HepG2 (cell line): ENCODE data around the gene HLA-B. TPM values are rescaled to one million over a fixed set of nuclear protein-coding genes. Genes with fewer than 3 reads are reported as not detected.
"Not testable (repeated sequence)": the region's sequence is repeated elsewhere in the genome, so short reads cannot be mapped to it uniquely, and the experiment has no call there.

Experiments
- ATAC-seq: fragments of 200-7000 bp; cut with Tn5 transposase; 3 replicates; pipeline ENCODE4 v1.9.1; 2020; ENCODE audit warnings: mild to moderate bottlenecking, moderate library complexity
- BruUV-seq: library from RNA; stranded (reverse); fragments of 400-500 nt; replicated peaks from 2 replicates; lab custom pipeline; 2021; lab: Mats Ljungman, UMichigan
- CTCF ChIA-PET: fragments of 300-600 bp; formaldehyde crosslinking; extraction: SDS; loops from one replicate; lab custom pipeline; 2021; ENCODE audit warnings: low total read pairs, inconsistent platforms, low intra/inter-chr PET ratio; lab: Yijun Ruan, JAX
- POLR2A ChIA-PET: fragments of 350-600 bp; sonication (Branson Sonifier 250); formaldehyde crosslinking; loops from one replicate; lab custom pipeline; 2020; ENCODE audit warnings: antibody characterized with exemption, inconsistent platforms; lab: Yijun Ruan, JAX
- DNase-seq: peaks from one replicate; pipeline ENCODE4 v3.0.0-alpha.2; 2015; ENCODE audit warnings: low spot score
- FAIRE-seq: peaks from 3 replicates; lab custom pipeline; 2011; peaks lifted over from hg19 to GRCh38; lab: Jason Lieb, UNC
- H2AFZ ChIP-seq: one replicate; pipeline ENCODE4 v1.6.1; 2011; ENCODE audit warnings: low read length, inconsistent platforms
- H3K27ac ChIP-seq: fragments of 300-600 bp; 3 replicates; pipeline ENCODE4 v1.8.0; 2011; ENCODE audit warnings: mixed run types, mild to moderate bottlenecking, mixed read lengths, low read length, inconsistent platforms; ENCODE audit not compliant: insufficient read depth; ENCODE audit errors: extremely low read length
- H3K27me3 ChIP-seq, 2 experiments: fragments of 200-600 bp in 1 of 2; 2 replicates in 1 of 2; 3 replicates in 1 of 2; pipeline versions ENCODE4 v1.6.0 to v1.8.0; 2011; ENCODE audit warnings: low read length in 2 of 2, mild to moderate bottlenecking in 2 of 2, moderate library complexity in 2 of 2, inconsistent platforms in 1 of 2; ENCODE audit not compliant: insufficient read depth in 2 of 2, control insufficient read depth in 1 of 2
- H3K36me3 ChIP-seq, 2 experiments: fragments of 200-600 bp in 1 of 2; replicated peaks in 1 of 2; 2 replicates in 1 of 2; 3 replicates in 1 of 2; pipeline versions ENCODE4 v1.5.1 to v1.8.0; 2011; ENCODE audit warnings: low read length in 2 of 2, inconsistent platforms in 1 of 2; ENCODE audit not compliant: insufficient read depth in 2 of 2, control insufficient read depth in 1 of 2
- H3K4me1 ChIP-seq: 2 replicates; pipeline ENCODE4 v1.5.1; 2012; ENCODE audit warnings: low read length, inconsistent platforms; ENCODE audit not compliant: insufficient read depth
- H3K4me2 ChIP-seq: 2 replicates; pipeline ENCODE4 v1.6.0; 2011; ENCODE audit warnings: low read depth, low read length, inconsistent platforms
- H3K4me3 ChIP-seq, 3 experiments: fragments of 200-600 bp in 1 of 3; sonication (generic), shearing (Covaris generic) in 1 of 3; replicated peaks in 1 of 3; 2 replicates each; pipeline ENCODE4 v1.5.1; 2011 to 2016; ENCODE audit warnings: low read length in 3 of 3, inconsistent platforms in 2 of 3, low read depth in 2 of 3, mild to moderate bottlenecking in 2 of 3, control low read depth in 1 of 3, mixed read lengths in 1 of 3; ENCODE audit not compliant: insufficient read depth in 1 of 3
- H3K79me2 ChIP-seq: one replicate; pipeline ENCODE4 v1.6.1; 2011; ENCODE audit warnings: low read length, inconsistent platforms; ENCODE audit not compliant: insufficient read depth
- H3K9ac ChIP-seq: 2 replicates; pipeline ENCODE4 v1.6.0; 2011; ENCODE audit warnings: mild to moderate bottlenecking, low read depth, low read length, inconsistent platforms; ENCODE audit not compliant: insufficient read depth
- H3K9me3 ChIP-seq: 2 replicates; pipeline ENCODE4 v1.5.1; 2012; ENCODE audit warnings: mild to moderate bottlenecking, low read length
- H4K20me1 ChIP-seq: 2 replicates; pipeline ENCODE4 v1.6.0; 2011; ENCODE audit warnings: inconsistent platforms, mild to moderate bottlenecking, low read length, moderate library complexity; ENCODE audit not compliant: insufficient read depth
- HDAC1 ChIP-seq: sonication (generic); formaldehyde crosslinking; IDR thresholded peaks from 2 replicates; pipeline ENCODE4 v1.5.1; 2020; ENCODE audit warnings: mild to moderate bottlenecking, missing genetic modification reagents
- HMGXB4 ChIP-seq, 2 experiments: sonication (generic) in 1 of 2; formaldehyde crosslinking in 1 of 2; IDR thresholded peaks; 2 replicates each; pipeline versions ENCODE4 v1.4.0 to v1.6.1; 2018 to 2020; ENCODE audit warnings: missing genetic modification reagents in 2 of 2, borderline replicate concordance in 1 of 2, low read depth in 1 of 2, mild to moderate bottlenecking in 1 of 2, missing biosample characterization in 1 of 2
- KAT8 ChIP-seq: IDR thresholded peaks from 2 replicates; pipeline ENCODE4 v1.6.1; 2016; ENCODE audit warnings: missing genetic modification reagents, missing compliant biosample characterization
- KMT2A ChIP-seq: sonication (generic); formaldehyde crosslinking; IDR thresholded peaks from 2 replicates; pipeline ENCODE4 v1.4.0; 2020; ENCODE audit warnings: missing genetic modification reagents
- RXRA ChIP-seq: sonication (generic); formaldehyde crosslinking; IDR thresholded peaks from 2 replicates; pipeline ENCODE4 v1.5.1; 2020; ENCODE audit warnings: missing genetic modification reagents
- SAP130 ChIP-seq: IDR thresholded peaks from 2 replicates; pipeline ENCODE4 v1.6.1; 2016; ENCODE audit warnings: low read depth
- SMC3 ChIP-seq: IDR thresholded peaks from 2 replicates; pipeline ENCODE4 v1.6.1; 2011; ENCODE audit warnings: low read length, improper control_type of control experiment
- STAG1 ChIP-seq: sonication (generic); formaldehyde crosslinking; IDR thresholded peaks from 2 replicates; pipeline ENCODE4 v1.4.0; 2020; ENCODE audit warnings: missing genetic modification reagents
- TEAD3 ChIP-seq: optimal IDR thresholded peaks from 2 replicates; pipeline ENCODE3; 2016; ENCODE audit warnings: borderline replicate concordance
- XRCC5 ChIP-seq: fragments of 200-400 bp; formaldehyde crosslinking; optimal IDR thresholded peaks from 2 replicates; pipeline ENCODE3; 2017; ENCODE audit warnings: mild to moderate bottlenecking, low read length
- ZNF205 ChIP-seq: IDR thresholded peaks from 2 replicates; pipeline ENCODE4 v1.6.1; 2018; ENCODE audit warnings: missing biosample characterization, missing genetic modification reagents
- ZNF431 ChIP-seq: sonication (generic); formaldehyde crosslinking; IDR thresholded peaks from 2 replicates; pipeline ENCODE4 v1.9.0; 2022; ENCODE audit warnings: missing genetic modification reagents, low read depth, mild to moderate bottlenecking, borderline replicate concordance
- ZNF574 ChIP-seq: sonication (generic); formaldehyde crosslinking; IDR thresholded peaks from 2 replicates; pipeline ENCODE4 v1.4.0; 2020; ENCODE audit warnings: missing genetic modification reagents
- WGBS: methylation state at CpG from one replicate; pipeline ENCODE4 v1.1.6; 2017; ENCODE audit warnings: low lambda C conversion rate; 5-methylcytosine and 5-hydroxymethylcytosine counted together
- in situ Hi-C: cut with HindIII; loops from 2 replicates; pipeline ENCODE4 v1.10.0; 2017; ENCODE audit warnings: low pct_unique_long_range_greater_than_20kb; ENCODE audit not compliant: extremely low pct_ligation_motif_present
- intact Hi-C: fragments of 100-400 bp; cut with micrococcal nuclease; formaldehyde crosslinking; loops from one replicate; pipeline ENCODE4 v1.10.0; 2022; ENCODE audit not compliant: unreplicated experiment
- polyA plus RNA-seq, 8 experiments: library from polyadenylated mRNA; depleted of rRNA in 3 of 8; stranded (reverse) in 7 of 8; unstranded in 1 of 8; fragments of >200 nt; fragmentation: Illumina TruSeq in 4 of 8; extraction: Trizol in 4 of 8; gene quantifications; 2 replicates each; pipeline versions ENCODE4 v1.2.1 to v1.2.3, GENCODE V29; 2011 to 2016; ENCODE audit warnings: low read depth in 4 of 8, missing spikeins in 1 of 8, mixed read lengths in 1 of 8; ENCODE audit not compliant: insufficient read depth in 1 of 8
- total RNA-seq, 5 experiments: library from RNA; depleted of rRNA; stranded (reverse); fragments of >200 nt; fragmentation: Illumina TruSeq; extraction: Trizol; gene quantifications; 2 replicates each; pipeline ENCODE4 v1.2.3, GENCODE V29; 2016; ENCODE audit warnings: low read depth in 1 of 5

The HLA-B gene
- total and polyA plus RNA-seq, 2 of the 13 experiments (the other 11 are each of a cell fraction or from before 2014, with no cell fraction given) = 35.3 to 88.9 TPM

GRCh38 chr6:31397153-31397499 lies 40.1 kb upstream of the HLA-B start:
- peaks cover 18% of the 10 kb centered on the region for H3K79me2 ChIP-seq
- in situ Hi-C loops, POLR2A ChIA-PET: not testable (repeated sequence)
- TF ChIP-seq ZNF574 (0 out of 2 replicates have a peak, but pooled peaks have one; percentile 14), HDAC1 (CRISPR knock-in tag) (peak; percentile 36; the same call in 1 of the 2 replicates)
- TF ChIP-seq, all 625 proteins: peak for 2; not testable (repeated sequence) for 623
- H3K36me3 ChIP-seq, BruUV-seq, H3K4me3 ChIP-seq, FAIRE-seq, H3K9ac ChIP-seq, DNase-seq, H4K20me1 ChIP-seq, H3K9me3 ChIP-seq, H2AFZ ChIP-seq, intact Hi-C loops, ATAC-seq, H3K27me3 ChIP-seq: not testable (repeated sequence)
- WGBS = 28% methylated on average over 8 of the region's 8 CpGs
- peak overlapping the region; percentile 40 for H3K4me2 ChIP-seq
- peaks cover 32% of the 10 kb centered on the region for H3K4me1 ChIP-seq
- H3K27ac ChIP-seq = peak overlapping the region; percentile 28
- CTCF ChIA-PET = interaction anchor here (0.6 to 4.9 kb wide), 3 partner anchors 42 to 234 kb away, joined by 3 to 102 read pairs (median 4); no protein-coding TSS in a partner anchor

GRCh38 chr6:31396422-31397152 lies 39.6 kb upstream of the HLA-B start:
- no peak overlapping the region for H3K4me3 ChIP-seq
- no peaks in the 10 kb centered on the region; a peak in 1 of 5 replicates for H3K27me3 ChIP-seq
- BruUV-seq = no TSS peak
- H4K20me1 ChIP-seq = no peaks in the 10 kb centered on the region
- H3K4me1 ChIP-seq = peaks cover 26% of the 10 kb centered on the region
- in situ Hi-C loops = no loop called here
- 0 out of 2 replicates have a peak, but pooled peaks cover 3% of the 10 kb centered on the region for H3K9me3 ChIP-seq
- ChIA-PET CTCF (interaction anchor here (0.6 to 4.9 kb wide), 4 partner anchors 43 to 234 kb away, joined by 3 to 102 read pairs (median 4); no protein-coding TSS in a partner anchor), POLR2A (no interaction called here)
- DNase-seq (peak; percentile 68), FAIRE-seq (peak; percentile 99), ATAC-seq (peak; percentile 47)
- H3K9ac ChIP-seq = no peak overlapping the region
- H3K36me3 ChIP-seq = no peaks in the 10 kb centered on the region; a peak in 1 of 5 replicates
- H3K27ac ChIP-seq = no peak overlapping the region
- intact Hi-C loops = no loop called here
- H3K4me2 ChIP-seq = peak overlapping the region; percentile 40
- H2AFZ ChIP-seq = no peak overlapping the region
- peaks cover 13% of the 10 kb centered on the region for H3K79me2 ChIP-seq
- 51% methylated on average over 11 of the region's 11 CpGs for WGBS
- TF ChIP-seq XRCC5 = peak; percentile 57
- TF ChIP-seq KAT8 (CRISPR knock-in tag) = 0 out of 2 replicates have a peak, but pooled peaks have one; percentile 13
- TF ChIP-seq SAP130 (CRISPR knock-in tag) = peak; percentile 30; the same call in 1 of the 2 replicates
- TF ChIP-seq KMT2A = peak; percentile 33; the same call in 1 of the 2 replicates
- TF ChIP-seq RXRA (CRISPR knock-in tag) = no peak
- TF ChIP-seq SMC3 = peak; percentile 66
- TF ChIP-seq TEAD3 (CRISPR knock-in tag) = peak; percentile 68
- TF ChIP-seq ZNF431 = no peak
- TF ChIP-seq ZNF205 (CRISPR knock-in tag) = 0 out of 2 replicates have a peak, but pooled peaks have one; percentile 27
- peak; percentile 74 for TF ChIP-seq STAG1
- peak in 1 of 2 experiments; percentile 81; a peak in 1 of 4 replicates for TF ChIP-seq HMGXB4 (CRISPR knock-in tag; IDR thresholded peaks at IDR 0.05; ENCODE audit: borderline replicate concordance in 1 of 2, low read depth in 1 of 2)
